Neural cell (in vitro differentiated cells): Measurements from ENCODE around the gene AFF1. TPM values are rescaled to one million over a fixed set of nuclear protein-coding genes. Genes with fewer than 3 reads are reported as not detected.

Experiments
- H2AFZ ChIP-seq: fragments of 200-600, 300-800 bp; sonication (generic), shearing (Covaris generic); 2 replicates; pipeline ENCODE4 v1.6.0; 2014; ENCODE audit warnings: low read depth, mild to moderate bottlenecking, antibody characterized with exemption, low read length, moderate library complexity
- H3F3A ChIP-seq: fragments of 200-600 bp; shearing (Covaris generic); 2 replicates; pipeline ENCODE4 v1.6.1; 2016; ENCODE audit warnings: mild to moderate bottlenecking, moderate library complexity, mixed read lengths, antibody characterized with exemption, low read length; ENCODE audit not compliant: insufficient read depth, poor library complexity, severe bottlenecking
- H3K27ac ChIP-seq: fragments of 200-600, 300-800 bp; sonication (generic), shearing (Covaris generic); 2 replicates; pipeline ENCODE4 v1.5.1; 2014; ENCODE audit warnings: mild to moderate bottlenecking, low read length, moderate library complexity
- H3K27me3 ChIP-seq: fragments of 300-800, 200-600 bp; sonication (generic), shearing (Covaris generic); 2 replicates; pipeline ENCODE4 v1.6.0; 2014; ENCODE audit warnings: mild to moderate bottlenecking, low read depth, low read length, moderate library complexity; ENCODE audit not compliant: insufficient read depth
- H3K36me3 ChIP-seq: fragments of 300-800, 200-600 bp; sonication (generic), shearing (Covaris generic); 2 replicates; pipeline ENCODE4 v1.5.1; 2014; ENCODE audit warnings: mild to moderate bottlenecking, antibody characterized with exemption, low read length, moderate library complexity; ENCODE audit not compliant: insufficient read depth
- H3K4me2 ChIP-seq: fragments of 300-800, 200-600 bp; sonication (generic), shearing (Covaris generic); 2 replicates; pipeline ENCODE4 v1.6.0; 2014; ENCODE audit warnings: mild to moderate bottlenecking, low read length
- H3K4me3 ChIP-seq: fragments of 300-800, 200-600 bp; sonication (generic), shearing (Covaris generic); 2 replicates; pipeline ENCODE4 v1.5.1; 2014; ENCODE audit warnings: mild to moderate bottlenecking, low read length, moderate library complexity
- H3K79me2 ChIP-seq: fragments of 200-600 bp; shearing (Covaris generic); replicated peaks from 2 replicates; pipeline ENCODE4 v1.6.0; 2014; ENCODE audit warnings: mild to moderate bottlenecking, low read length, moderate library complexity; ENCODE audit not compliant: insufficient read depth
- H3K9ac ChIP-seq: fragments of 300-800, 200-600 bp; sonication (generic), shearing (Covaris generic); 2 replicates; pipeline ENCODE4 v1.6.1; 2016; ENCODE audit warnings: mild to moderate bottlenecking, low read length, mixed read lengths
- H3K9me2 ChIP-seq: fragments of 200-600 bp; shearing (Covaris generic); 2 replicates; pipeline ENCODE4 v1.6.1; 2016; ENCODE audit warnings: mild to moderate bottlenecking, low read length, mixed read lengths; ENCODE audit not compliant: insufficient read depth
- H3K9me3 ChIP-seq: fragments of 200-600, 300-800 bp; sonication (generic), shearing (Covaris generic); 2 replicates; pipeline ENCODE4 v1.6.1; 2016; ENCODE audit warnings: mild to moderate bottlenecking, mixed run types, low read length, moderate library complexity, mixed read lengths
- H4K20me1 ChIP-seq: fragments of 200-600 bp; shearing (Covaris generic); 2 replicates; pipeline ENCODE4 v1.6.1; 2016; ENCODE audit warnings: mild to moderate bottlenecking, mixed run types; ENCODE audit not compliant: insufficient read depth
- EP300 ChIP-seq: fragments of 450-650 bp; conservative IDR thresholded peaks from 2 replicates; pipeline ENCODE4 v1.6.1; 2014; ENCODE audit warnings: antibody characterized with exemption, mild to moderate bottlenecking, moderate library complexity; ENCODE audit not compliant: poor library complexity, severe bottlenecking
- EZH2 ChIP-seq: fragments of 200-600, 300-800 bp; shearing (Covaris generic), sonication (generic); IDR thresholded peaks from 2 replicates; pipeline ENCODE4 v1.6.1; 2014; ENCODE audit warnings: antibody characterized with exemption, low read length, borderline replicate concordance, mild to moderate bottlenecking; ENCODE audit not compliant: insufficient read depth, poor library complexity, severe bottlenecking
- MXI1 ChIP-seq: fragments of 450-650 bp; conservative IDR thresholded peaks from 2 replicates; pipeline ENCODE4 v1.6.1; 2014; ENCODE audit warnings: antibody characterized with exemption, mild to moderate bottlenecking; ENCODE audit not compliant: poor library complexity, severe bottlenecking
- POLR2AphosphoS5 ChIP-seq: IDR thresholded peaks from 2 replicates; pipeline ENCODE4 v1.6.1; 2012
- RAD21 ChIP-seq: fragments of 450-650 bp; conservative IDR thresholded peaks from 2 replicates; pipeline ENCODE4 v1.6.1; 2014; ENCODE audit warnings: antibody characterized with exemption, mild to moderate bottlenecking, moderate library complexity
- SMC3 ChIP-seq: fragments of 450-650 bp; conservative IDR thresholded peaks from 2 replicates; pipeline ENCODE4 v1.6.1; 2014; ENCODE audit warnings: antibody characterized with exemption, mild to moderate bottlenecking, moderate library complexity; ENCODE audit not compliant: poor library complexity
- TAF1 ChIP-seq: IDR thresholded peaks from 2 replicates; pipeline ENCODE4 v1.6.1; 2012; ENCODE audit warnings: low read depth
- polyA plus RNA-seq: library from polyadenylated mRNA; depleted of rRNA; stranded (reverse); fragments of >200 nt; gene quantifications from 2 replicates; pipeline ENCODE4 v1.2.3, GENCODE V29; 2014
- TF ChIP-seq, protein P1 (sequence below): IDR thresholded peaks from 2 replicates; pipeline ENCODE4 v1.6.1; 2012; ENCODE audit warnings: borderline replicate concordance
- TF ChIP-seq, protein P2 (sequence below): fragments of 450-650 bp; IDR thresholded peaks from 2 replicates; pipeline ENCODE4 v1.5.1; 2014; ENCODE audit warnings: antibody characterized with exemption, mild to moderate bottlenecking, moderate library complexity; ENCODE audit not compliant: poor library complexity, severe bottlenecking

The AFF1 gene
- polyA plus RNA-seq, 1 donor from 2014 or later = 0.63 TPM

DNA sequence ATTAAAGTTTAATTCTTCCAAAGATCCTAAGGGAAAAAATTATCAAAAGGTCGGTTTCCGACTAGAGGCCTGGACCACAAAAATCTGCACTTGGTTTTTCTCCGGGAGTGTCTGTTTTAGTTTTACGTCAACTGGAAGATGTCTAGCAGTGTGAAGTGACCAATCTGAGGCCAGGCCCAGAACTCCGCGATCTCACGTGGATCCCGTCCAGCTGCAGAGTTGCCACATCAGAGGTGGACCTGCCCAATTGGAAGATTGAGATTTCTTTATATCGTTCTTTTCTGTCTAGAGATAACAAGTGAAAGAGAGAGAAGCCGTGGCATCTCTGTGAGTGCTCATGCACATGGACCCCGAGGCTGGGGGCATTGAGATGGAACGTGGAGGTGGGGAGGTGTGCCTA lies 115.8 kb downstream of the AFF1 start:
- Histone ChIP-seq H3K4me3 (no peak overlapping the region), H3K9ac (no peak overlapping the region), H3K36me3 (no peaks in the 10 kb centered on the region), H3K9me3 (no peaks in the 10 kb centered on the region), H3K27ac (no peak overlapping the region), H3F3A (no peaks in the 10 kb centered on the region), H2AFZ (no peak overlapping the region), H3K79me2 (peaks cover 10% of the 10 kb centered on the region), H4K20me1 (no peaks in the 10 kb centered on the region), H3K27me3 (no peaks in the 10 kb centered on the region), H3K4me2 (no peak overlapping the region), H3K9me2 (no peaks in the 10 kb centered on the region)
- TF ChIP-seq, protein P1, sequence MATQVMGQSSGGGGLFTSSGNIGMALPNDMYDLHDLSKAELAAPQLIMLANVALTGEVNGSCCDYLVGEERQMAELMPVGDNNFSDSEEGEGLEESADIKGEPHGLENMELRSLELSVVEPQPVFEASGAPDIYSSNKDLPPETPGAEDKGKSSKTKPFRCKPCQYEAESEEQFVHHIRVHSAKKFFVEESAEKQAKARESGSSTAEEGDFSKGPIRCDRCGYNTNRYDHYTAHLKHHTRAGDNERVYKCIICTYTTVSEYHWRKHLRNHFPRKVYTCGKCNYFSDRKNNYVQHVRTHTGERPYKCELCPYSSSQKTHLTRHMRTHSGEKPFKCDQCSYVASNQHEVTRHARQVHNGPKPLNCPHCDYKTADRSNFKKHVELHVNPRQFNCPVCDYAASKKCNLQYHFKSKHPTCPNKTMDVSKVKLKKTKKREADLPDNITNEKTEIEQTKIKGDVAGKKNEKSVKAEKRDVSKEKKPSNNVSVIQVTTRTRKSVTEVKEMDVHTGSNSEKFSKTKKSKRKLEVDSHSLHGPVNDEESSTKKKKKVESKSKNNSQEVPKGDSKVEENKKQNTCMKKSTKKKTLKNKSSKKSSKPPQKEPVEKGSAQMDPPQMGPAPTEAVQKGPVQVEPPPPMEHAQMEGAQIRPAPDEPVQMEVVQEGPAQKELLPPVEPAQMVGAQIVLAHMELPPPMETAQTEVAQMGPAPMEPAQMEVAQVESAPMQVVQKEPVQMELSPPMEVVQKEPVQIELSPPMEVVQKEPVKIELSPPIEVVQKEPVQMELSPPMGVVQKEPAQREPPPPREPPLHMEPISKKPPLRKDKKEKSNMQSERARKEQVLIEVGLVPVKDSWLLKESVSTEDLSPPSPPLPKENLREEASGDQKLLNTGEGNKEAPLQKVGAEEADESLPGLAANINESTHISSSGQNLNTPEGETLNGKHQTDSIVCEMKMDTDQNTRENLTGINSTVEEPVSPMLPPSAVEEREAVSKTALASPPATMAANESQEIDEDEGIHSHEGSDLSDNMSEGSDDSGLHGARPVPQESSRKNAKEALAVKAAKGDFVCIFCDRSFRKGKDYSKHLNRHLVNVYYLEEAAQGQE = no peak
- TF ChIP-seq SMC3 (no peak), TAF1 (no peak), EP300 (no peak), POLR2AphosphoS5 (no peak), MXI1 (no peak), RAD21 (no peak)
- TF ChIP-seq, protein P2, sequence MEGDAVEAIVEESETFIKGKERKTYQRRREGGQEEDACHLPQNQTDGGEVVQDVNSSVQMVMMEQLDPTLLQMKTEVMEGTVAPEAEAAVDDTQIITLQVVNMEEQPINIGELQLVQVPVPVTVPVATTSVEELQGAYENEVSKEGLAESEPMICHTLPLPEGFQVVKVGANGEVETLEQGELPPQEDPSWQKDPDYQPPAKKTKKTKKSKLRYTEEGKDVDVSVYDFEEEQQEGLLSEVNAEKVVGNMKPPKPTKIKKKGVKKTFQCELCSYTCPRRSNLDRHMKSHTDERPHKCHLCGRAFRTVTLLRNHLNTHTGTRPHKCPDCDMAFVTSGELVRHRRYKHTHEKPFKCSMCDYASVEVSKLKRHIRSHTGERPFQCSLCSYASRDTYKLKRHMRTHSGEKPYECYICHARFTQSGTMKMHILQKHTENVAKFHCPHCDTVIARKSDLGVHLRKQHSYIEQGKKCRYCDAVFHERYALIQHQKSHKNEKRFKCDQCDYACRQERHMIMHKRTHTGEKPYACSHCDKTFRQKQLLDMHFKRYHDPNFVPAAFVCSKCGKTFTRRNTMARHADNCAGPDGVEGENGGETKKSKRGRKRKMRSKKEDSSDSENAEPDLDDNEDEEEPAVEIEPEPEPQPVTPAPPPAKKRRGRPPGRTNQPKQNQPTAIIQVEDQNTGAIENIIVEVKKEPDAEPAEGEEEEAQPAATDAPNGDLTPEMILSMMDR = no peak

GRCh38 chr4:87051121-87051713 lies 116.4 kb downstream of the AFF1 start:
- Histone ChIP-seq H3K4me3 (no peak overlapping the region), H2AFZ (no peak overlapping the region), H3K9ac (no peak overlapping the region), H3K36me3 (no peaks in the 10 kb centered on the region), H4K20me1 (no peaks in the 10 kb centered on the region), H3K4me2 (no peak overlapping the region), H3K79me2 (peaks cover 6% of the 10 kb centered on the region), H3K27ac (no peak overlapping the region), H3K27me3 (no peaks in the 10 kb centered on the region), H3K9me3 (no peaks in the 10 kb centered on the region), H3F3A (no peaks in the 10 kb centered on the region), H3K9me2 (no peaks in the 10 kb centered on the region)
- TF ChIP-seq SMC3 (no peak), MXI1 (no peak), RAD21 (no peak), EP300 (no peak), TAF1 (no peak), EZH2 (no peak), POLR2AphosphoS5 (no peak)
- TF ChIP-seq, protein P1 = no peak
- TF ChIP-seq, protein P2 = no peak
